HEK293 (cell line): ENCODE data around the gene ACTR6.
A peak's percentile ranks its signal among the peaks of the same experiment; 100 is the strongest.

Source experiments
- CTCF ChIA-PET: fragments of 350-600 bp; formaldehyde crosslinking; extraction: SDS; loops from one replicate; lab custom pipeline; 2021; ENCODE audit warnings: antibody characterized with exemption; lab: Yijun Ruan, JAX
- POLR2A ChIA-PET: fragments of 300-600 bp; formaldehyde crosslinking; extraction: SDS; loops from one replicate; lab custom pipeline; 2020; ENCODE audit warnings: antibody characterized with exemption, inconsistent platforms; lab: Yijun Ruan, JAX
- H3K27ac ChIP-seq: fragments of 200-500 bp; sonication (Bioruptor generic); 2 replicates; pipeline ENCODE4 v1.5.1; 2014; ENCODE audit warnings: low read depth, low read length, control low read depth, inconsistent platforms; ENCODE audit errors: extremely low read depth
- H3K36me3 ChIP-seq, 2 experiments: fragments of 200-500 bp in 1 of 2; sonication (Bioruptor generic) in 1 of 2; 1 replicate in 1 of 2; 2 replicates in 1 of 2; pipeline ENCODE4 v1.5.1; 2014 to 2017; ENCODE audit warnings: inconsistent platforms in 2 of 2, low read length in 2 of 2; ENCODE audit not compliant: control insufficient read depth in 2 of 2, insufficient read depth in 1 of 2
- H3K4me1 ChIP-seq: fragments of 200-500 bp; sonication (Bioruptor generic); 2 replicates; pipeline ENCODE4 v1.5.1; 2014; ENCODE audit warnings: mild to moderate bottlenecking, low read length, inconsistent platforms; ENCODE audit not compliant: control insufficient read depth, insufficient read depth
- H3K4me3 ChIP-seq: 2 replicates; pipeline ENCODE4 v1.5.1; 2011; ENCODE audit warnings: low read depth, mild to moderate bottlenecking, control low read depth, low read length, moderate library complexity
- H3K9me3 ChIP-seq: fragments of 200-500 bp; sonication (Bioruptor generic); 2 replicates; pipeline ENCODE4 v1.5.1; 2014; ENCODE audit warnings: low read depth, low read length, inconsistent platforms; ENCODE audit not compliant: control insufficient read depth, insufficient read depth
- EGR2 ChIP-seq: fragments of 450-650 bp; formaldehyde crosslinking; IDR thresholded peaks from 2 replicates; pipeline ENCODE4 v1.5.1; 2016; ENCODE audit warnings: low read depth, missing biosample characterization, missing genetic modification characterization
- HOXC10 ChIP-seq: sonication (generic); formaldehyde crosslinking; IDR thresholded peaks from 2 replicates; pipeline ENCODE4 v1.8.1; 2023; ENCODE audit warnings: mild to moderate bottlenecking, missing genetic modification reagents
- KLF16 ChIP-seq: fragments of 450-650 bp; formaldehyde crosslinking; IDR thresholded peaks from 2 replicates; pipeline ENCODE4 v1.5.1; 2017; ENCODE audit warnings: missing biosample characterization, missing genetic modification characterization
- KLF17 ChIP-seq: fragments of 450-650 bp; formaldehyde crosslinking; IDR thresholded peaks from 2 replicates; pipeline ENCODE4 v1.5.1; 2016; ENCODE audit warnings: missing biosample characterization, missing genetic modification characterization
- PATZ1 ChIP-seq: fragments of 450-650 bp; formaldehyde crosslinking; IDR thresholded peaks from 2 replicates; pipeline ENCODE4 v1.5.1; 2016; ENCODE audit warnings: missing biosample characterization, missing genetic modification characterization
- PRDM1 ChIP-seq: fragments of 450-650 bp; formaldehyde crosslinking; IDR thresholded peaks from 2 replicates; pipeline ENCODE4; 2016; ENCODE audit warnings: missing biosample characterization, missing genetic modification characterization
- SP2 ChIP-seq: fragments of 450-650 bp; formaldehyde crosslinking; IDR thresholded peaks from 2 replicates; pipeline ENCODE4 v1.5.1; 2016; ENCODE audit warnings: missing biosample characterization, missing genetic modification characterization
- ZBTB20 ChIP-seq: fragments of 450-650 bp; formaldehyde crosslinking; IDR thresholded peaks from 2 replicates; pipeline ENCODE4 v1.5.1; 2016; ENCODE audit warnings: missing biosample characterization, missing genetic modification characterization
- ZBTB48 ChIP-seq: fragments of 450-650 bp; formaldehyde crosslinking; IDR thresholded peaks from 2 replicates; pipeline ENCODE4 v1.5.1; 2016; ENCODE audit warnings: missing biosample characterization, missing genetic modification characterization
- ZBTB8A ChIP-seq: fragments of 450-650 bp; formaldehyde crosslinking; IDR thresholded peaks from 2 replicates; pipeline ENCODE4 v1.5.1; 2016; ENCODE audit warnings: missing biosample characterization, missing genetic modification characterization
- ZFP37 ChIP-seq: fragments of 450-650 bp; formaldehyde crosslinking; IDR thresholded peaks from 2 replicates; pipeline ENCODE4 v1.5.1; 2016; ENCODE audit warnings: missing biosample characterization, missing genetic modification characterization
- ZNF114 ChIP-seq: fragments of 450-650 bp; formaldehyde crosslinking; IDR thresholded peaks from 2 replicates; pipeline ENCODE4 v1.5.0; 2017; ENCODE audit warnings: missing biosample characterization, missing genetic modification characterization
- ZNF132 ChIP-seq: fragments of 450-650 bp; formaldehyde crosslinking; IDR thresholded peaks from 2 replicates; pipeline ENCODE4 v1.5.1; 2017; ENCODE audit warnings: missing biosample characterization, missing genetic modification characterization, borderline replicate concordance
- ZNF16 ChIP-seq: fragments of 450-650 bp; formaldehyde crosslinking; IDR thresholded peaks from 2 replicates; pipeline ENCODE4 v1.5.1; 2016; ENCODE audit warnings: low read depth, missing biosample characterization, missing genetic modification characterization
- ZNF18 ChIP-seq: fragments of 450-650 bp; formaldehyde crosslinking; IDR thresholded peaks from 2 replicates; pipeline ENCODE4 v1.5.1; 2016; ENCODE audit warnings: missing biosample characterization, missing genetic modification characterization
- ZNF311 ChIP-seq: fragments of 450-650 bp; formaldehyde crosslinking; IDR thresholded peaks from 2 replicates; pipeline ENCODE4 v1.5.1; 2017; ENCODE audit warnings: missing biosample characterization, missing genetic modification characterization, borderline replicate concordance
- ZNF37A ChIP-seq: fragments of 450-650 bp; IDR thresholded peaks from 2 replicates; pipeline ENCODE4 v1.5.1; 2018; ENCODE audit warnings: missing biosample characterization, missing genetic modification characterization
- ZNF394 ChIP-seq: fragments of 450-650 bp; formaldehyde crosslinking; IDR thresholded peaks from 2 replicates; pipeline ENCODE4 v1.5.1; 2016; ENCODE audit warnings: missing biosample characterization, missing genetic modification characterization, mild to moderate bottlenecking, moderate library complexity, borderline replicate concordance
- ZNF433 ChIP-seq: fragments of 450-650 bp; formaldehyde crosslinking; IDR thresholded peaks from 2 replicates; pipeline ENCODE4 v1.5.1; 2016; ENCODE audit warnings: missing biosample characterization, missing genetic modification characterization, low read depth
- ZNF501 ChIP-seq: fragments of 450-650 bp; formaldehyde crosslinking; IDR thresholded peaks from 2 replicates; pipeline ENCODE4 v1.5.1; 2016; ENCODE audit warnings: missing biosample characterization, missing genetic modification characterization
- ZNF585B ChIP-seq: fragments of 450-650 bp; formaldehyde crosslinking; IDR thresholded peaks from 2 replicates; pipeline ENCODE4 v1.5.1; 2016; ENCODE audit warnings: missing biosample characterization, missing genetic modification characterization
- ZNF600 ChIP-seq: fragments of 450-650 bp; formaldehyde crosslinking; IDR thresholded peaks from 2 replicates; pipeline ENCODE4 v1.5.1; 2016; ENCODE audit warnings: missing biosample characterization, missing genetic modification characterization
- ZNF629 ChIP-seq: fragments of 450-650 bp; formaldehyde crosslinking; IDR thresholded peaks from 2 replicates; pipeline ENCODE4 v1.5.1; 2017; ENCODE audit warnings: missing biosample characterization, missing genetic modification characterization
- ZNF707 ChIP-seq: fragments of 450-650 bp; formaldehyde crosslinking; IDR thresholded peaks from 2 replicates; pipeline ENCODE4 v1.5.1; 2016; ENCODE audit warnings: missing biosample characterization, missing genetic modification characterization
- ZNF747 ChIP-seq: fragments of 450-650 bp; formaldehyde crosslinking; IDR thresholded peaks from 2 replicates; pipeline ENCODE4 v1.5.1; 2016; ENCODE audit warnings: missing biosample characterization, missing genetic modification characterization
- ZSCAN30 ChIP-seq: fragments of 450-650 bp; IDR thresholded peaks from 2 replicates; pipeline ENCODE4 v1.5.1; 2018; ENCODE audit warnings: missing biosample characterization, mild to moderate bottlenecking, missing genetic modification characterization, moderate library complexity
- TF ChIP-seq, protein P1 (sequence below): fragments of 450-650 bp; formaldehyde crosslinking; IDR thresholded peaks from 2 replicates; pipeline ENCODE4 v1.5.1; 2016; ENCODE audit warnings: missing biosample characterization, missing genetic modification characterization, low read depth

ACTR6 gene

DNA sequence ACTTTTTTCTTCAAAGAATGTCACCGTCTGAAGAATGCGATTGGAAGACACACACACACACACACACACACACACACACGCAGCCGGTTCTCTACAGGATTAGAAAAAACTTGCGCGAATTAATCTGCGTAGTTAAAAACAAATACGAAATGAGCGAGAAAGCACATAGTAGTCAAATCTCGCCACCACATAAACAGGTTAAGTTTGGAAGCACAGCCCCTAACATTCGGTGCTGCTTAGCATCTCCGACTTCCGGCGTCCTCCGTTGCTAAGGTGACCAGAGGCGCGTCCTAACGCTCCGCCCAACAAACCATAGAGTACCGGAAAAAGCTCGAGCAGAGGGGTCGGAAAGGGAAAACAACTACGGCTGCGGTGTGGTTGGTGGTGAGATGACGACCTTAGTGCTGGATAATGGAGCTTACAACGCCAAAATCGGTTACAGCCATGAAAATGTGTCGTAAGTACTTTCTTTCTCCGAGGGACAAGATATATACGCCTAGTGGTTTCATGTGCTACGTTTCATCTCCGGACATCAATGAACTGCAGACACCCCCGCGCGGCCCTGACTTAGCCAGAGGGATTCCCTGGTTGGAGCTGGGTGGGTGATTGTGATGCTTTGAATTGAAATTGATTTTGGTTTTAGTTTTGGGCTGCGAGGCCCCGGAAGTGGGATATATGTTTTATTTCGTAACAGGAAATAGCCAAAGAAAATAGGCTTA is at the start of gene ACTR6:
Gene ACTR6, plus strand, starts transcription at position 353 of the 719 bp plus-strand sequence. Its CDS starts 37 bp downstream, at position 390.
- POLR2A ChIA-PET = interaction anchor here (0.5 to 2.0 kb wide), 3 partner anchors 37 to 67 kb away, joined by 3 to 11 read pairs (median 3); partner anchors contain the start of genes DEPDC4 and SCYL2
- Histone ChIP-seq H3K4me1 (peaks cover 2% of the 10 kb centered on the region; the same call in 1 of the 2 replicates), H3K9me3 (no peaks in the 10 kb centered on the region), H3K36me3 (peaks cover under 1 to 5% of the 10 kb centered on the region in 2 experiments), H3K4me3 (peak within 1 kb of the TSS; percentile 78), H3K27ac (peak within 1 kb of the TSS; percentile 64)
- CTCF ChIA-PET = interaction anchor here (0.7 to 1.0 kb wide), 2 partner anchors 38 to 1342 kb away, joined by 3 to 4 read pairs; no protein-coding TSS in a partner anchor
- TF ChIP-seq ZNF433 (tag by site-specific recombination) = no peak
- peak; percentile 75; the same call in 1 of the 2 replicates for TF ChIP-seq ZNF501 (tag by site-specific recombination)
- peak; percentile 68 for TF ChIP-seq SP2 (tag by site-specific recombination)
- no peak for TF ChIP-seq ZNF707
- no peak; the same call in 1 of the 2 replicates for TF ChIP-seq ZNF394 (tag by site-specific recombination)
- peak; percentile 75 for TF ChIP-seq KLF17 (tag by site-specific recombination)
- no peak for TF ChIP-seq ZFP37
- TF ChIP-seq KLF16 = peak; percentile 69
- TF ChIP-seq ZBTB20 (tag by site-specific recombination) = peak; percentile 75; the same call in 1 of the 2 replicates
- TF ChIP-seq ZNF18 (tag by site-specific recombination) = no peak
- TF ChIP-seq ZNF747 (tag by site-specific recombination) = no peak
- no peak for TF ChIP-seq ZNF585B (tag by site-specific recombination)
- TF ChIP-seq ZBTB8A (tag by site-specific recombination) = peak; percentile 15; the same call in 1 of the 2 replicates
- peak; percentile 78 for TF ChIP-seq ZNF600 (tag by site-specific recombination)
- no peak for TF ChIP-seq HOXC10 (CRISPR knock-in tag)
- TF ChIP-seq PRDM1 (tag by site-specific recombination) = peak; percentile 85
- TF ChIP-seq PATZ1 (tag by site-specific recombination) = 0 out of 2 replicates have a peak, but pooled peaks have one; percentile 30
- no peak for TF ChIP-seq EGR2 (tag by site-specific recombination)
- TF ChIP-seq ZNF629 (tag by site-specific recombination) = peak; percentile 89
- TF ChIP-seq, protein P1, sequence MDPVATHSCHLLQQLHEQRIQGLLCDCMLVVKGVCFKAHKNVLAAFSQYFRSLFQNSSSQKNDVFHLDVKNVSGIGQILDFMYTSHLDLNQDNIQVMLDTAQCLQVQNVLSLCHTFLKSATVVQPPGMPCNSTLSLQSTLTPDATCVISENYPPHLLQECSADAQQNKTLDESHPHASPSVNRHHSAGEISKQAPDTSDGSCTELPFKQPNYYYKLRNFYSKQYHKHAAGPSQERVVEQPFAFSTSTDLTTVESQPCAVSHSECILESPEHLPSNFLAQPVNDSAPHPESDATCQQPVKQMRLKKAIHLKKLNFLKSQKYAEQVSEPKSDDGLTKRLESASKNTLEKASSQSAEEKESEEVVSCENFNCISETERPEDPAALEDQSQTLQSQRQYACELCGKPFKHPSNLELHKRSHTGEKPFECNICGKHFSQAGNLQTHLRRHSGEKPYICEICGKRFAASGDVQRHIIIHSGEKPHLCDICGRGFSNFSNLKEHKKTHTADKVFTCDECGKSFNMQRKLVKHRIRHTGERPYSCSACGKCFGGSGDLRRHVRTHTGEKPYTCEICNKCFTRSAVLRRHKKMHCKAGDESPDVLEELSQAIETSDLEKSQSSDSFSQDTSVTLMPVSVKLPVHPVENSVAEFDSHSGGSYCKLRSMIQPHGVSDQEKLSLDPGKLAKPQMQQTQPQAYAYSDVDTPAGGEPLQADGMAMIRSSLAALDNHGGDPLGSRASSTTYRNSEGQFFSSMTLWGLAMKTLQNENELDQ (tag by site-specific recombination) = no peak
- no peak for TF ChIP-seq ZNF114
- TF ChIP-seq ZNF16 (tag by site-specific recombination) = no peak
- peak; percentile 45; the same call in 1 of the 2 replicates for TF ChIP-seq ZBTB48 (tag by site-specific recombination)
- TF ChIP-seq ZSCAN30 (tag by site-specific recombination) = peak; percentile 81; the same call in 1 of the 2 replicates
- no peak for TF ChIP-seq ZNF132 (tag by site-specific recombination)
- TF ChIP-seq ZNF311 (tag by site-specific recombination) = no peak
- TF ChIP-seq ZNF37A (tag by site-specific recombination) = no peak
